ENCODE measurements around the gene ZNF416.

DNA sequence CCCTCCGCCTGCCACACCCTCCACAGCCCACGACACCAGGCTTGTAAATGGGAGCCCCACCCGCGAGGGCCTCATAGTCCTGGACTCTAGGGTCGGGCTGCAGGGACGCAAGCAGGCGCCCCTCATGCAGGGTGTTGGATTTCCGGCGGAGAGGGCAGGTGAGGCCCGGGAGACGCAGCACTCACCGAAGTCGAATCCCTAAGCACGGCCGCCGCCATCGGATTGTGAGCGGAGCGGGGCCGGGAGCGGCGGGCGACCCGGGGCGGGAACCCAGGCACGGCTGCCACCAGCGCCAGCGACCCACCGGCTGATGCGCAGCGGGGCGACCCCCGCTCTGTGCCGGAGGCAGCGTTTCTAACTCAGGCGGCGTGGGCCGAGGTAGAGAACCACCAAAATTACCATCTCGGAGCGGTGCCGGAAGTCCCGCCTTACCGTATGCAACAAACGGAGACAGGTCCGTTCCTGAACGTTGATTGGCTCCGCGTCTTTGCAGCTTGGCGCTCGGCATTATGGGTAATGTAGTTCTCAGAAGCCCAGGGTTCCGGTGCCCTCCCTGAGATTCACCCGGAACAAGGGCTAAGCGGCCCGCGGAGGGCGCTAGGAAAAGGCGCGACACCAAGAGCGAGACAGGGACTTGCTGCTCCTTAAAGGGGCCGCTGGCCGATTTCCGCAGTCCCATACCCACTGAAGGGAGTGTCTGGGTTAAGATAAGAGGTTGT is at the start of gene ZNF416:
- TF ChIP-seq JUNB (IDR thresholded peaks at IDR 0.05; ENCODE audit: unreplicated experiment) (no peak), EZH2 (IDR thresholded peaks at IDR 0.05; ENCODE audit: low read depth, unreplicated experiment) (no peak), POLR2AphosphoS5 (IDR thresholded peaks at IDR 0.05; ENCODE audit: low read depth) (peak; percentile 71)
- TF ChIP-seq, protein P1, sequence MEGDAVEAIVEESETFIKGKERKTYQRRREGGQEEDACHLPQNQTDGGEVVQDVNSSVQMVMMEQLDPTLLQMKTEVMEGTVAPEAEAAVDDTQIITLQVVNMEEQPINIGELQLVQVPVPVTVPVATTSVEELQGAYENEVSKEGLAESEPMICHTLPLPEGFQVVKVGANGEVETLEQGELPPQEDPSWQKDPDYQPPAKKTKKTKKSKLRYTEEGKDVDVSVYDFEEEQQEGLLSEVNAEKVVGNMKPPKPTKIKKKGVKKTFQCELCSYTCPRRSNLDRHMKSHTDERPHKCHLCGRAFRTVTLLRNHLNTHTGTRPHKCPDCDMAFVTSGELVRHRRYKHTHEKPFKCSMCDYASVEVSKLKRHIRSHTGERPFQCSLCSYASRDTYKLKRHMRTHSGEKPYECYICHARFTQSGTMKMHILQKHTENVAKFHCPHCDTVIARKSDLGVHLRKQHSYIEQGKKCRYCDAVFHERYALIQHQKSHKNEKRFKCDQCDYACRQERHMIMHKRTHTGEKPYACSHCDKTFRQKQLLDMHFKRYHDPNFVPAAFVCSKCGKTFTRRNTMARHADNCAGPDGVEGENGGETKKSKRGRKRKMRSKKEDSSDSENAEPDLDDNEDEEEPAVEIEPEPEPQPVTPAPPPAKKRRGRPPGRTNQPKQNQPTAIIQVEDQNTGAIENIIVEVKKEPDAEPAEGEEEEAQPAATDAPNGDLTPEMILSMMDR (conservative IDR thresholded peaks at IDR 0.05; ENCODE audit: low read depth in 2 of 2) = peak in 1 of 2 experiments; percentile 41; a peak in 2 of 4 replicates
